CD4-positive, alpha-beta T cell (primary cell): ENCODE data around the gene MCOLN3. TPM values are rescaled to one million over a fixed set of nuclear protein-coding genes. Genes with fewer than 3 reads are reported as not detected.

Experiments
- ATAC-seq: fragments of 200-7000 bp; cut with Tn5 transposase; one replicate; pipeline ENCODE4 v1.10.0; 2022; ENCODE audit warnings: mild to moderate bottlenecking; ENCODE audit not compliant: poor library complexity
- CTCF ChIA-PET: fragments of 350-600 bp; sonication (Branson Sonifier 250); formaldehyde crosslinking; loops from one replicate; lab custom pipeline; 2021; ENCODE audit warnings: antibody characterized with exemption, inconsistent platforms; lab: Charles Lee
- POLR2A ChIA-PET: fragments of 350-600 bp; sonication (Branson Sonifier 250); formaldehyde crosslinking; loops from one replicate; lab custom pipeline; 2021; ENCODE audit warnings: antibody characterized with exemption, inconsistent platforms; lab: Charles Lee
- DNase-seq, 14 experiments: peaks; one replicate each; pipeline ENCODE4 v3.0.0-alpha.2; 2013 to 2020; ENCODE audit warnings: mixed read lengths in 2 of 14
- H3K27ac ChIP-seq, 2 donors: one replicate each; pipeline versions ENCODE4 v1.5.1 to v1.7.0; 2013; ENCODE audit warnings: low read length in 2 of 2, low read depth in 1 of 2, mild to moderate bottlenecking in 1 of 2
- H3K27me3 ChIP-seq, 2 experiments: 1 replicate in 1 of 2; 2 replicates in 1 of 2; pipeline versions ENCODE4 v1.6.1 to v1.7.0; 2013; ENCODE audit warnings: low read length in 2 of 2, control low read depth in 1 of 2, mild to moderate bottlenecking in 1 of 2, moderate library complexity in 1 of 2; ENCODE audit not compliant: insufficient read depth in 2 of 2, control insufficient read depth in 1 of 2
- H3K36me3 ChIP-seq: one replicate; pipeline ENCODE4 v1.6.1; 2013; ENCODE audit warnings: low read length, control low read depth; ENCODE audit not compliant: insufficient read depth
- H3K4me1 ChIP-seq: one replicate; pipeline ENCODE4 v1.6.1; 2013; ENCODE audit warnings: low read length, control low read depth; ENCODE audit not compliant: insufficient read depth
- H3K4me3 ChIP-seq: one replicate; pipeline ENCODE4 v1.5.1; 2013; ENCODE audit warnings: mild to moderate bottlenecking, low read length, moderate library complexity
- H3K9me3 ChIP-seq, 2 experiments: 1 replicate in 1 of 2; 2 replicates in 1 of 2; pipeline versions ENCODE4 v1.6.1 to v1.7.0; 2013; ENCODE audit warnings: low read length in 2 of 2, mild to moderate bottlenecking in 2 of 2, control low read depth in 1 of 2, moderate library complexity in 1 of 2; ENCODE audit not compliant: control insufficient read depth in 1 of 2, insufficient read depth in 1 of 2
- H3K27ac Mint-ChIP-seq: one replicate; pipeline ENCODE4 v1.8.0; 2020; ENCODE audit warnings: mixed read lengths
- H3K27me3 Mint-ChIP-seq: one replicate; pipeline ENCODE4 v1.8.0; 2021; ENCODE audit warnings: mixed read lengths
- H3K36me3 Mint-ChIP-seq: one replicate; pipeline ENCODE4 v1.8.0; 2021; ENCODE audit warnings: low read depth, mixed read lengths
- H3K4me1 Mint-ChIP-seq: one replicate; pipeline ENCODE4 v1.8.0; 2021; ENCODE audit warnings: low read depth, mixed read lengths
- H3K4me3 Mint-ChIP-seq: one replicate; pipeline ENCODE4 v1.8.0; 2020; ENCODE audit warnings: mild to moderate bottlenecking, mixed read lengths
- H3K9me3 Mint-ChIP-seq: one replicate; pipeline ENCODE4 v1.8.0; 2020; ENCODE audit warnings: mixed read lengths
- CTCF ChIP-seq: fragments of 200-600 bp; IDR thresholded peaks from one replicate; pipeline ENCODE4 v1.8.0; 2022; ENCODE audit warnings: antibody characterized with exemption, mild to moderate bottlenecking
- intact Hi-C, 2 experiments: fragments of 100-400 bp; cut with DNase I in 1 of 2; cut with micrococcal nuclease in 1 of 2; formaldehyde crosslinking; loops; one replicate each; pipeline versions ENCODE4 v1.15.1 to v1.9.0; 2023 to 2025; cut with DNase I, micrococcal nuclease
- total RNA-seq, 174 experiments: library from RNA in 2 of 174; stranded (reverse) in 2 of 174; gene quantifications; one replicate each; pipeline ENCODE4 v1.2.3 and lab custom pipeline; 2021 to 2026

The MCOLN3 gene
- total RNA-seq, 2 experiments from 2014 or later, result 0.14 to 0.22 TPM

GRCh38 chr1:85047472-85048295 is 616 bp downstream of the MCOLN3 start:
- Mint-ChIP-seq H3K4me1 (peaks cover 33% of the 10 kb centered on the region), H3K27ac (no peak overlapping the region), H3K4me3 (peak overlapping the region; percentile 63), H3K9me3 (no peaks in the 10 kb centered on the region), H3K36me3 (no peaks in the 10 kb centered on the region), H3K27me3 (peaks cover 70% of the 10 kb centered on the region)
- ATAC-seq (peak; percentile 27), DNase-seq (peak in 1 of 14 experiments; percentile 16)
- TF ChIP-seq CTCF, result no peak
- peaks cover 26% of the 10 kb centered on the region for H3K4me1 ChIP-seq
- H3K27me3 ChIP-seq, result peaks cover 33 to 56% of the 10 kb centered on the region in 2 experiments
- ChIA-PET POLR2A (interaction anchor here (1.2 kb wide), 1 partner anchor 103 kb away, joined by 4 read pairs; no protein-coding TSS in a partner anchor), CTCF (interaction anchor here (1.2 kb wide), 1 partner anchor 103 kb away, joined by 6 read pairs; no protein-coding TSS in a partner anchor)
- peak overlapping the region; percentile 17 for H3K4me3 ChIP-seq
- no peaks in the 10 kb centered on the region for H3K36me3 ChIP-seq
- no peak overlapping the region for H3K27ac ChIP-seq
- peaks cover 0 to 8% of the 10 kb centered on the region in 2 experiments for H3K9me3 ChIP-seq
- intact Hi-C loops, result loop anchor here in 1 of 2 experiments (5.0 kb wide), 1 partner anchor 155 kb away; the partner anchor contains the start of gene SYDE2

DNA sequence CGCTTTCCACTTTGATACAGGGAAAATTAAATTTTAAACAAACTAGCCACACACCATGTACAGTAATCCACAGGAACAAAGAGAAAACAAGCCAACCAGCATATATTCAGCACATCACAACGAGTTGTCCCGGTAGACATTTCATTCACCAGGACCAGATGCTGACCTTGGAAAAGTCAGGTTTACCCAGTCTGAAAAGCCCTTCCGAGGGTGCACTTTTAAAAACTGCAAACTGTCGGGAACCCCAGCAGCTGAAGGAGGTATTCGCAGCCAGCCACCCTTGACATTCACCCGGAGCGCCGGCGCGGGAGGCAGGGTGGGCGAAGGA is 1.2 kb downstream of the MCOLN3 start:
- Mint-ChIP-seq H3K36me3 (no peaks in the 10 kb centered on the region), H3K9me3 (no peaks in the 10 kb centered on the region), H3K4me3 (peak overlapping the region; percentile 63), H3K27me3 (peaks cover 76% of the 10 kb centered on the region), H3K27ac (no peak overlapping the region), H3K4me1 (peaks cover 33% of the 10 kb centered on the region)
- H3K27ac ChIP-seq, result no peak overlapping the region
- peaks cover 0 to 8% of the 10 kb centered on the region in 2 experiments for H3K9me3 ChIP-seq
- no peak for ATAC-seq
- POLR2A ChIA-PET, result no interaction called here
- H3K36me3 ChIP-seq, result no peaks in the 10 kb centered on the region
- peaks cover 33 to 56% of the 10 kb centered on the region in 2 experiments for H3K27me3 ChIP-seq
- no peak for TF ChIP-seq CTCF
- peaks cover 26% of the 10 kb centered on the region for H3K4me1 ChIP-seq
- peak overlapping the region; percentile 3 for H3K4me3 ChIP-seq
- CTCF ChIA-PET, result no interaction called here
- intact Hi-C loops, result loop anchor here in 1 of 2 experiments (5.0 kb wide), 1 partner anchor 155 kb away; the partner anchor contains the start of gene SYDE2
- DNase-seq, result no peak

- no peak overlapping the region for H3K4me3 ChIP-seq
- intact Hi-C loops, result no loop called here
- POLR2A ChIA-PET, result no interaction called here
These were observed 5.9 kb downstream of the MCOLN3 start for GRCh38 chr1:85042413-85042812.

More at GRCh38 chr1:85042413-85042812, 5.9 kb downstream of the MCOLN3 start:
- Mint-ChIP-seq H3K4me1 (peaks cover 6% of the 10 kb centered on the region), H3K27ac (no peak overlapping the region), H3K9me3 (no peaks in the 10 kb centered on the region), H3K36me3 (no peaks in the 10 kb centered on the region), H3K4me3 (no peak overlapping the region), H3K27me3 (peaks cover 53% of the 10 kb centered on the region)
- CTCF ChIA-PET, result no interaction called here
- Histone ChIP-seq H3K9me3 (peaks cover 0 to 3% of the 10 kb centered on the region in 2 experiments), H3K36me3 (no peaks in the 10 kb centered on the region), H3K27ac (no peak overlapping the region), H3K4me1 (peaks cover 3% of the 10 kb centered on the region), H3K27me3 (peaks cover 14 to 28% of the 10 kb centered on the region in 2 experiments)
- TF ChIP-seq CTCF, result no peak
- DNase-seq (no peak), ATAC-seq (no peak)
